ENCODE measurements around the gene ZNF282.
"Not testable (repeated sequence)": the region's sequence is repeated elsewhere in the genome, so short reads cannot be mapped to it uniquely, and the experiment has no call there.

The ZNF282 gene

DNA sequence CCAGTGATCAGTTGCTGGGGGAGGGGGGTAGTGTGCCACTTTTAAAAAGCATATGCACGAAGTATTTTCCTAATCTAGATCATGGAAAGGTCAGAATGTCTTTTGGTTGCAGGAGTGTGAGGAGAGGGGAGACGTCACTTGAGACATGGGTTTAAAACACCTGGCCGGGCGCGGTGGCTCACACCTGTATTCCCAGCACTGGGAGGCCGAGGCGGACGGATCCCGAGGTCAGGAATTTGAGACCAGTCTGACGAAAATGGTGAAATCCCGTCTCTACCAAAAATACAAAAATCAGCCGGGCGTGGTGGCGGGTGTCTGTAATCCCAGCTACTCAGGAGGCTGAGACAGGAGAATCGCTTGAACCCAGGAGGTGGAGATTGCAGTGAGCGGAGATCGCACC, 31.0 kb downstream of the ZNF282 start:
- DNase-seq: not testable (repeated sequence)

DNA sequence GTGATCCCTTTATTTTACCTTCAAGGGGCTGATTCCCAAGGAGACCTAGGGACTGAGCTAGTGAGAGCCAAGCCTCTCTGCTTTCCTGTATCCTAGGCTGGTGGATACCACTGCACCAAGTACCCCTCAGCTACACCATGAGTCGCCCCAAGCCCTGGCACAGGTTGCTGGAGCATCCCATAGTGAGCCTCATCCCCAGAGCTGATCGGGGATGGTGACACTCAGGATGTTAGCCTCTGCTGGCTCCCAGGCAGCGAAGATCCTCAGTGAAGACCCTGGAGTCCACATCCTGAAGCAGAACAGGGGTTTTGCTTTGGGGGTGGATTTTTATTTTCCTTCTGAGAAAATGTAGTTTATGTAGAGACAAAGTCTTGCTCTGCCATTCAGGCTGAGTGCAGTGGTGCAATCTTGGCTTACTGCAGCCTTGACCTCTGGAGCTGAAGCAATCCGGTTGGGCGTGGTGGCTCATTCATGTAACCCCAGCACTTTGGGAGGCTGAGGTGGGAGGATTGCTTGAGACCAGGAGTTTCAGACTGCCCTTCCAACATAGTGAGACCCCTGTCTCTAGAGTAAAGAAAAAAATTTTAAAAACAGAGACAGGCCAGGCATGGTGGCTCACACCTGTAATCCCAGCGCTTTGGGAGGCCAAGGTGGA, 31.6 kb downstream of the ZNF282 start:
- no peak for DNase-seq

DNA sequence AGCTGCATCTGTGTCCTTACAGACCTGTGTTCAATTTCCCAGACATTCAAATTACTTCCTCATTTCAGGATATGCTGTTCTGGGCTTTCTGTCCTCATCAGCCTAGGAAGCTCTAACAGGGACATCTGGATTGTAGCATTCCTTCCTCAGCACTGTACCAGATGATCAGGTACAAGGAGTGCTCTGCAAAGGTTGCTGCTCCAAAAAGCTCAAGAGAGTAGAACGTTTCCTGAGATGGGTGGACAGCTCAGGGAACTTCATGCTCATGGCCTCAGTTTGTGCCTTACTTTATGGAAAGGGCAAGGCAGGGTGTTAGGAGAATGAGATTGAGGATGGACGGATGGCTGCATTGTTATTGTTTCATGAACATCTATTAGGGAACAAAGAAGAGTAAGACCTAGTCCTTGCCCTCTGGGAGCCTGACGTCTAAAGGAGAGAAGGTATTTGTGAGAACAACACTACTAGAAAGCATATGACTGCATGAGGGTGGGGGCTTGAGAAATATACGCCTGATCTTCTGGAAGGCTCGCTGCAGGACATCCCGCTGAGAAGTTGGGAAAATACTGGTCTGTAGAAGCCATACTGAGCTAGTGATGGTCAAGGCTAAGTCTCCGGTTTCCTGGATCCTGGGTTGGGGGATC, 33.6 kb downstream of the ZNF282 start:
- peak; percentile 16 to 27 for DNase-seq

DNA sequence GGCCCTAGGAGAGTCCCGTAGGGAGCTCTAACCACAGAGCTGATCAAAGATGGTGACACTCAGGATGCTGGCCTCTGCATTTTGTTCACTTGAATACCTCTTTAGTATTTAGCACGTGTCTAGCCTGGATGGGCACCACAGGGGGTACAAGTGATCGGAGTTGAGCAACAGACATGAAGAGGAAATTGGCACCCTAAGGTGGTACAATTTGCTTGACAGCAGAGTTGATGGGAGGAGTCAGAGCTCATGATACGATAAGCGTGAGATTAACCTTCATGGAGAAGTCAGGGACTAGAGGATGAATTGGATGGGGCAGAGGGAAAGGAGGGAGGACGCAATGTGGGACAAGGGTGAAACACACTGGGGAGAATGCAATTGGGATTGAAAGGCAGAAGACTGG, 34.2 kb downstream of the ZNF282 start:
- no peak for DNase-seq

DNA sequence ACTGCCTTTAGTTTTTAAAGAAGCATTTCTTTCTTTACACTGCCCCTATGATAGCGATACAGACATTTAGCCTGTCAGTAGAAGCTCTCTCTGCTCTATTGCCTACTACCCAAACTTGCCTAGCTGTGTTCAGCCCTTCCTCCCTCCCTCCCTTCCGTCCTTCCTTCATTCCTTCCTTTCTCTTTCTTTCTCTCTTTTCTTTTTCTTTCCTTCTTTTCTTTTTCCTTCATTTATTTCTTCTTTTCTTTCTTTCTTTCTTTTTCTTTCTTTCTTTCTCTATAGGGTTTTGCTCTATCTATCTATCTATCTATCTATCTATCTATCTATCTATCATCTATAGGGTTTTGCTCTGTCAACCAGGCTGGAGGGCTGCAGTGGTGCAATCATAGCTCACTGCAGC, 37.0 kb downstream of the ZNF282 start:
- no peak for DNase-seq

DNA sequence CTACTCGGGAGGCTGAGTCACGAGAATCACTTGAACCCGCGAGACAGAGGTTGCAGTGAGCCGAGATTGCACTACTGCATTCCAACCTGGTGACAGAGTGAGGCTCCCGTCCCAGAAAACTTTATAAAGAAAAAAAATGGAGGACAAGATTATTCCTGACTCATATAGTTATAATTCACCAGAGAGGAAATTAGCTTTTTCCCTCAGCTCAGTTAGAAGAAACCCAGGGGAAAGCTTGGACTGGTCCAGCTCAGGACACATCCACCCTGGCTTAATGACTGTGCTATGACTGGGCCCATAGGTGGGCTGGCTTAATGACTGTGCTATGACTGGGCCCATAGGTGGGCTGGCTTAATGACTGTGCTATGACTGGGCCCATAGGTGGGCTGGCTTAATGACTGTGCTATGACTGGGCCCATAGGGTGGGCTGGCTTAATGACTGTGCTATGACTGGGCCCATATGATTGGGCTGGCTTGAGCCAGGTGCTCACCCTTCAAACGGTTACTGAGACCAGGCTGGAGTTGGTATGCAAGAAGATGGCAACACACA, 38.4 kb downstream of the ZNF282 start:
- not testable (repeated sequence) for DNase-seq

DNA sequence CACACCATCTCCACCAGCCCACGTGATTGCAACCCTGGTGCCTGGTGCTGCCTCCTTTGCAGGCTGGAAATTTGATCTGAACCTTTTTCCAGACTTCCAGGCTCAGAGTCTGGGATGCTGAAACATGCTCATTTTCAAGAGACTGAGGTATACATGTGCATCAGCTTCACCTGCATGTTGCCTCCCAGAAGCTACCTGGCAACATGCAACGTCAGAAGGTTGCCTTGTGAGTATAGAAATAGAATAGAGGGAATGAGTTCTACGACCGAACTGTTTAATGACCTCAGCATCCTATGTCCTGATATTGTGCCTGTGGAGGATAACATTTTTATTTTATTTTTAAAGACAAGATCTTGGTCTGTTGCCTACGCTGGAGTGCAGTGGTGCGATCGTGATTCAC, 42.2 kb downstream of the ZNF282 start:
- DNase-seq: no peak

DNA sequence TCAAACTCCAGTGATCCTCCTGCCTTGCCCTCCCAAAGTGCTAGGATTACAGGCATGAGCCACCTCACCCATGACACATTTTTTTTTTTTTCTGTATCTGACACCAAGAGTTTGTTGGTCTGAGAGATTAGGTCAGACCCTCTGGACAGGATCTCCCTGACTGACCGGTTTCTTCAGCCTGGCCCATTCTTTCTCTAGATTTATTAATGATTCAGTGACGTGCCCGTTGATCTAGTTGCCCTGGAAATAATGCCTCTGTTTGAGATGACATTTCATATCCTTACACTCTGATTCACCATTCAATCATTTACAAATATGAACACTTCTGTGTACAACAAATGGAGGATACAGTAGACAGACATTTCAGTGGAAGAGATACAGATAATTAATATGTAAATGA, 42.7 kb downstream of the ZNF282 start:
- DNase-seq: no peak

DNA sequence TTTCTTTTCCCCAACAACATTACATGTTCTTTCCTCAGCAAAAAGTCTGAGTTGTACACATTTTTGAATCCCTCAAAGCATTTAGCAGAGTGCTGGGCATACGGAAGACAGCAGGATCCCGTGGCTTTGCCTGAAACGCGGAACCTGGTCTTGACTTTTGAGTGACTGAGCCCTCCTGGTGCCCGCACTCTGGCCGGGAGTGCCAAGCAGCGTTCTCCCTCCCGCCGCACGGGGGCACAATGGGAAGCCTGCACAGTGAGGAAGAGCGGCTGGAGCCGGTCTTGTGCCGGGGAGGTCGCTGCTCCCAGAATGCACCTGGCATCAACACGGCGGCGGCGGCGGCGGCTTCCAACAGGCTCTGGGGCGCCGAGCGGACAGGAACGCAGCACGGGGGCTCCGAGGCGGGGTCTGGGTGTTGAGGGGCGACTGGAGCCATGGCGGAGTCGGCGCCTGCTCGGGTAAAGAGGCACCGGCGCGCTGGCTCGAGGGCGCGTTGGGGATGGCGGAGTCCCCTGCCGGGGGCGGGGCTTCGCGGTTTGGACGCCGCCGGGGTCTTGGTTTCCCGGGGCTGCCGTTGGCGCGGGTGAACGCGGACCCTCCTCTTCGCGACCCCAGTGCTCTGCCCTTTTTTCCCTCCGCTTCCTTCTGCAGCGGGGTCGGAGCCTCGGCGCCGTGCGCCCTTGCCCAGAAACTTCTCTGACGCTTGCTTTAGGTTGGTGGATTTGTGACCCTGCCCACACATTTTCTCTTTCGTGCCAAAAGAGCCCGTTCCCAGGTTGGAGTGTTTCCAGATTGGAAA, 44.2 kb downstream of the ZNF282 start, which contains the start of gene ZNF212:
Gene ZNF212, plus strand, starts transcription at position 307 of the 799 bp plus-strand sequence. Its CDS starts 128 bp downstream, at position 435.
- DNase-seq: peak; percentile 88 to 94

DNA sequence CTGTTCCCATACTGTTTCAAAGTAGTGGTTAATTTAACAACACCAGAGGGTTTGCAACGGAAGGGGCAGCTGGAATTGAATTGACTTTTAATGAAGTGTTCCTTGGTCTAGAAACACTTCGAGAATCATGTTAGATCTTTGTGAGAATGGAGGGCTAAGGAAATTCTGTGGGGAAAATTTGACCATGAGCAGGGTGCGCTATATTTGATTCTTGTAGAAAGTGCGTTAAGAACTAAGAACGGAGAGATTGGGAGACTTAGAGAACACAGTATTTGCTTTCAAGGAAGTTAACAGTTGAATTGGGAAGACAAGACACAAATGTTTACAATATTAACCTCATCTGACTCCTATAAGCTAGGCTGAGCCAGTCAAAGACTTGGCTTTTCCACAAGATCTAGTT, 45.3 kb downstream of the ZNF282 start:
- DNase-seq: no peak

DNA sequence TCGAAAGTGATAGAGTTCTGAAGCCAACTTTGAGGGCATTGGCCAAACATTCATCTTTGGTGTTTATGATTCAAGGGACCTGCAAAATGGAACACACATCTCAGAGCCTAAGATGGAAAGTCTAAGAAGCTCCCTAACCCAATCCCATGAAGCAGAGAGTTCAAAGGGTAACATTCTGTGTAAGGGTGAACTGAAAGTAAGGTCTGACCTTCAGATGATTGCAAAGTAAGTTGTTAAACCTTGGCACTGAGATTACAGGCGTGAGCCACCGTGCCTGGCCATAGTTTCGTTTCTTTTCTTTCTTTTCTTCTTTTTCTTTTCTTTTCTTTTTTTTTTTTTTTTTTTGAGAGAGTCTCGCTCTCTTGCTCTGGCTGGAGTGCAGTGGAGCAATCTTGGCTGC, 46.4 kb downstream of the ZNF282 start:
- DNase-seq: no peak

DNA sequence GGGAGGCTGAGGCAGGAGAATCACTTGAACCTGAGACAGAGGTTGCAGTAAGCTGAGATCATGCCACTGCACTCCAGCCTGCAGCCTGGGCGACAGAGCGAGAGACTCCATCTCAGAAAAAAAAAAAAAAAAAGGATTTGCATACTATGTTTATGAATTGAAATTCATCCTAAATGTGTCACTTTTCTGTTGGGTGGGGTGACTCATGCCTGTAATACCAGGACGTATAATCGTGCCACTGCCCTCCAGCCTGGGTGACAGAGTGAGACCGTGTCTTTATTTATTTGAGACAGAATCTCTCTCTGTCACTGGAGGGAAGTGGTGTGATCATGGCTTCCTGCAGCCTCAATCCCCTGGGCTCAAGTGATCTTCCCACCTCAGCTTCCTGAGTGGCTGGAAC, 49.9 kb downstream of the ZNF282 start:
- no peak for DNase-seq

DNA sequence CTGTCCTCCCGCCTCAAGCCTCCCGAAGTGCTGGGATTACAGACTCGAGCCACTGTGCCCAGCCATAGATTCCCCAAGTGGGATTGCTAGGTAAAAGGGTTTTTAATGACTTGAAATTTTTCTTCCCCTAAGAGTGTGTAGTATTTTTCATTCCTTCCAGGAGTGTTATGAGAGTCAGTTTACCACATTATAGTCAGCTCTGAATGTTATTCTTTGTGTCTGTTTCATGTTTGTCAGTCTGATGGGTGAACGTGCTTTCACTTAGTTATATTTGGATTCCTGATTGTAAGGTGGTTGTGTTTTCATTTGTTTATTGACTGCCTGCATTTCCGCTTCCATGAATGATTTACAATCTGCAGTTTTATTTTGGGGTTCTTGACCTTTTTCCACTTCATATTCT, 50.4 kb downstream of the ZNF282 start:
- DNase-seq: no peak

DNA sequence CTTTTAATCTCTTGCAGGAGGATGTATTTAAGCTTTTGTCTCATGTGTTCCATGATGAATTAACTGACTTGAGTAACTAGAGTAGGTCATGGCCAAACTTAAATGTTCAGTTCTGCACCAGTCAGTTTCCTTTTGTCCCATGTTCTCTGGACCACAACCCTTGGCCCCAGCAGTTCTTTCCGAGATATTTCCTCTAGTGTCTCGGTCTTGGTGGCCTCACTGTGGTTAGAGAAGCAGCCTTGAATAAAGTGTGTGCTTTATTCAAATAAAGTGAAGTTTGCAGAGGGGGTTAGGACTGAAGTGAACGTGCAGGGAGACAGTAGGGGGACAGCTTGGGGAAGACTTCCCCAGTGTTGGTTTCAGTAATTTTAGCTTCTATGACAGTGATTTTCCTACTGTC, 53.4 kb downstream of the ZNF282 start:
- peak in 1 of 2 experiments; percentile 8 for DNase-seq

DNA sequence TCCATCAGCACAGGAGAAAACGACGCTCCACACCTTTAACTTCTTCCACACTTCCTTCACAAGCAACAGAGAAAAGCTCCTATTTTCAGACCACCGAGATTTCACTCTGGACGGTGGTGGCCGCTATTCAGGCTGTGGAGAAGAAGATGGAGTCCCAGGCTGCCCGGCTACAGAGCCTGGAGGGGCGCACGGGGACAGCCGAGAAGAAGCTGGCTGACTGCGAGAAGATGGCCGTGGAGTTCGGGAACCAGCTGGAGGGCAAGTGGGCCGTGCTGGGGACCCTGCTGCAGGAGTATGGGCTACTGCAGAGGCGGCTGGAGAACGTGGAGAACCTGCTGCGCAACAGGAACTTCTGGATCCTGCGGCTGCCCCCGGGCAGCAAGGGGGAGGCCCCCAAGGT, 54.8 kb downstream of the ZNF282 start:
- not testable (repeated sequence) for DNase-seq

DNA sequence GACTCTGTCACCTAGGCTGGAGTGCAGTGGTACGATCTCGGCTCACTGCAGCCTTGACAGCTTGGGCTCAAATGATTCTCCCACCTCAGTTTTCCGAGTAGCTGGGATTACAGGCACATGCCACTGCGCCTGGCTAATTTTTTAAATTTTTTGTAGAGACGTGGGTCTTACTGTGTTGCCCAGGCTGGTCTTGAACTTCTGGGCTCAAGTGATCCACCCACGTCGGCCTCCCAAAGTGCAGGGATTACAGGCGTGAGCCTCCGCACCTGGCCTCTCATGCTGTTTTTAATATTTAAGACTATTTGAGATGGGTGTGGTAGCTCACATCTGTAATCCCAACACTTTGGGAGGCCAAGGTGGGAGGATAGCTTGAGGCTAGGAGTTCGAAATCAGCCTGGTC, 56.2 kb downstream of the ZNF282 start:
- DNase-seq: not testable (repeated sequence)

DNA sequence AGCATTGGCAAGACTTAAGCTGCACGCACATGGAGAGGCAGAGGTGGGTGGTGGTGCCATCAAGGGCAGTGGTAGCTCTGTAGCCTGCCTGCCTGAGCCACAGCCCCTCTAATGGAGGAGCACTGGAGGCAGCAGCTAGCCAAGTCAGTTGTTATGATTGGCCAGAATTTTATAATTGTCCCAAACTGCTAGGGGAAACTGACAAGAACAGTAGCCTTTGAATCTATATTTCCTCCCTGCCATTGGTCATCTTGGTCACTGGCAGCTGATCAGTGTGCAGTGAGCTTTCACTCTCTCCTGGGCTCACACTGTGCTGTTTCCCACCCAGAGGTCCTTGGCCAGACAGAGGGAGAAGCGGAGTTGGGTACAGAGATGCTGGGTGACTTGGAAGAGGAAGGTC, 57.0 kb downstream of the ZNF282 start:
- no peak for DNase-seq

DNA sequence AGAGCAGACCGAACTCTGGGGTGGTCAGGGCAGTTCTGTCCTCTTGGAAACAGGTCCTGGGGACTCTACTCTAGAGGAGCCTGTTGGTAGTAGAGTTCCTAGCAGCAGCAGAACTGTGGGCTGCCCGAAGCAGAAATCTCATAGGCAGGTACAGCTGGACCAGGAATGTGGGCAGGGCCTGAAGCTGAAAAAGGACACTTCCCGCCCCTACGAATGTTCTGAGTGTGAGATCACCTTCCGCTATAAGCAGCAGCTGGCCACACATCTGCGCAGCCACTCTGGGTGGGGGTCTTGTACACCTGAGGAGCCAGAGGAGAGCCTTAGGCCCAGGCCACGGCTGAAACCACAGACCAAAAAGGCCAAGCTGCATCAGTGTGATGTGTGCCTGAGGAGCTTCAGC, 58.3 kb downstream of the ZNF282 start:
- no peak for DNase-seq

DNA sequence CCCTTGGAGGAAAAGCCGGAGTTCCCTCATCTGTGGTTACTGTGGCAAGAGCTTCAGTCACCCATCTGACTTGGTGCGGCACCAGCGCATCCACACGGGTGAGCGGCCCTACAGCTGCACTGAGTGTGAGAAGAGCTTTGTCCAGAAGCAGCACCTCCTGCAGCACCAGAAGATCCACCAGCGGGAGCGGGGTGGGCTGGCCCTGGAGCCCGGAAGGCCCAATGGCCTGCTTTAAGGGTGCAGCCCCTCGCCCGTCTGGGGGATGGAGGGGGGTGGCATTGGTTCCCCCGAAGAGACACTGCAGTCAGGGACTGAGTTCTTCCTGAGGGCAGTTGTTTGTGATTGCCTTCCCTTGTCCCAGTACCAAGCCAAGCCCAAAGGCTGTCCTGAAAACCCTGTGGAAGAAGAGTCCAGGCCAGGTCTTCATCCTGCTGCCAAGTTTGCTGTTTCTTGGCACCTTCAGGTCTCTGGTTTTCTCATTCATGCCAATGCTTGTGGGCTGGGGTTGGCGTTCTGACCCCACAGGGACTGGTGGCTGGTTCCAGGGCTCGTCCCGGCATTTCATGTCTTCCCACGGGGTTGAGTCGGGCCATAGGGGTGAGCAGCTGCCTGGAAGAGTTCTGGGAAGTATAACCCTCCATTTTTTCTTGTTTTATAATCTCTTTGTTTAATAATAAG, 59.0 kb downstream of the ZNF282 start:
- DNase-seq: no peak

DNA sequence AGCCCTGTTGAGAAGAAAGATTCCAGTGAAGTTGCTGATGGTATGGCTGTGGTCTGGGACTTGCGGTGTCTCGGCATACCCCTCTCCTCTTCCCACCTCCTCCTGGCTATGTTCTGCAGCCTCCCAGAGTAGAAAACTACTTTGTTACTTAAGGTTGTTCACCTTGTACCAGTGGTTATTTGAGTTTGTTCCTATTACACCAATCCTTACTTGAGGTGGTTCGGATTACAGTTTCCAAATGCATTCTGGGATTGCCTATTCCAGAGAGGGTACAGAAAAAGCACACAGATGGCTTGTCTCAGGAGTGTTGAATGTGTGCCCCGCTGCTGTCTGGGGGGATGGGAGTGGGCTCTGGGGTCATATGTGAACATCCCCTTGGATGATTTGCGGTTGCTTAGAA, 59.8 kb downstream of the ZNF282 start:
- no peak for DNase-seq

DNA sequence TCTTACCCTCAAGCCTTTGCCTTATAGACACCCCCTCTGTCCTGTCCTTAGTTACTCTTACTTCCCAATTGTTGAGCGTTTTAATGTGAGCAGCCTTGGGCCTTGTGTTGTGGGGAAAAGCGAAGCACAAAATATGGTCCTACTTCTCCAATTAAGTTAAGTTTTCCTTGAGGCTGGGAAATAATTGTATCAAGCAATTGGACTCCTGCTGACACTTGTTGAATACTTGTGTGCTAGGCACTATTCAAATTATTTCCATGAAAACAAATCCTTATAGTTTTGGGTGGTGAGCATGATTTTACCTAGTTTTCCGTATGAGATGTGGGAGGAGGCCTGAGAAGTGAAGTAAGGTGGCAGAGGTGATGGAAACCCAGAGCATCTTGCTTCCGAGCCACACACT, 61.2 kb downstream of the ZNF282 start:
- no peak for DNase-seq

DNA sequence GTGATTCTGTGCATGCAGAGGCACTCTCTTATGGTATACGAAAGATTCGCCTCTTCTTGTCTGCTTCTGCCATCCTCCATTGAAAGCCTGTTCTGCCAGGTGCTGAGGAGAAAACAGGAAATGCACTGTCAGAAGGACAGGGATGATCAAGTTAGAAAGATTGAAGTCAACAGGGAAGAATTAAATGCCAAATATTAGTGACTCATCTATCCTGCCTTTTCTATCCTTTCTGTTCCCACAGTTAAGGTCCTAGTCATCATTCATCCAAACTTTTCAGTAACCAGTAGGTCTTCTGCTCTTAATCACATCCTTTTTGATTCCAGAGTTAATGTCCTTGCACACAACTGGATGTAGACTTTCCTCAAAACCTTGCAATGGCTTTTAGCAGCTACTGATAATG, 61.8 kb downstream of the ZNF282 start:
- no peak for DNase-seq

DNA sequence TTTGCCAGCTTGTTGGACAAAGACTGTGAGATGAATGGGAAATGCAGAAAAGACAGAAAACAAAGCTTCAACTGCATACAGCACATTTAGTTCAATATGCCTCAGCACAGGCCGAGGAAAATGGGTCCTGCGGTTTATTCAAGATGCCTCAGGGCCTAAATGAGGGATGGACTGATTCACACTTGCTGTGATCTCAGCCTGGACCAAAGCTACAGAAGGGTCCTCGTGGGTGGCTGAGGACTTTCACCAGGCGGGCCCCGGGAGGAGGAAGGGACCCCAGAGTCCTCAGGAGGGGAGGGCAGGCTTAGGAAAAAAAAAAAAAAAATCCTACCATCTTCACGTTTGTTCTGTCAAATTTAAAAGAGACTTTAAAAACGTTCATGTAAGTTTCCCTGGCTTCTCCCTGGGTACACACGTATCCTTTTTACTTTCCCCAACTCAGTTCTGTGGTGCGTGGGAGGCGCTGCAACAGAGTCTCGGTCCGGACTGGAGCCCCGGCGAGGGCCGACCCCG, 66.0 kb downstream of the ZNF282 start:
- DNase-seq: no peak
